GM21619 (cell line): ENCODE measurements around the gene NKX6-1.

Experiments used
- ATAC-seq: cut with Tn5 transposase; IDR thresholded peaks from one replicate; pipeline ENCODE4 v1.9.1; 2021; ENCODE audit not compliant: unreplicated experiment

Gene NKX6-1

DNA sequence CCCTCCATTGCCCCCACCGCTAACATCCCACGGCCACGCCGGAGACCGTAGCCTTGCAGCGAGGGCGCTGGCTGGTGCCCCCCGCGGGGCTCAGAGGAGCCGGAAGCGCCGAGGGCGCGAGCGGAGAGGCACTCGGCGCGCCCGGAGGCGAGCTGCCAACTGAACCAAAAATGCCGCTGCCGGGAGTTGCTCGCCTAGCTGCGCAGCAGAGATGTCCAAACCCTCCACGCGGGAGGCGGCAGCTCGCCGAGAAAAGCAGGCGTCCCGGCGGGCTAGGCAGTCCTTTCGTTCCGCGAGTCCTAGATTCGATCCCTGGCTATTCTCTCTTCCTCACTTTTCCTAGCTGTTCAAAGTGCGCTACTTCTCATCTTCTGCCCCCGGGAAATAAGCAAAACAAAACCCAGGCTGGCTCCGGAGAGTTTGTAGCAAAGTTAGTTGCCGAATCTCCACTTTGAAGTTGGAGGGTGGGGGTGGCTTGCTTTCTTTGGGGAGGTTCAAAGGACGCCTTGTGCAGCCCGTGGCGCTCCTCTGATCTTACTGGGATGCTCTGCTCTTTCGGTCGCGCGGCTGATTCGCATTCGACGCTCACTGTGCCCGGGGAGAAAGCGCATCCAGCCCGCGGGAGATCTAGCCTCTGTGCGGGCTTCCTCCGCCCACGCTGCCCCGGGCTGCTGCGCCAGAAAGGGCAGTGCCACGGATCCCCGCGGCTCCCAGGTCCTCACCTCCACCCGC, 723 bp downstream of the NKX6-1 start:
- ATAC-seq, result no peak

DNA sequence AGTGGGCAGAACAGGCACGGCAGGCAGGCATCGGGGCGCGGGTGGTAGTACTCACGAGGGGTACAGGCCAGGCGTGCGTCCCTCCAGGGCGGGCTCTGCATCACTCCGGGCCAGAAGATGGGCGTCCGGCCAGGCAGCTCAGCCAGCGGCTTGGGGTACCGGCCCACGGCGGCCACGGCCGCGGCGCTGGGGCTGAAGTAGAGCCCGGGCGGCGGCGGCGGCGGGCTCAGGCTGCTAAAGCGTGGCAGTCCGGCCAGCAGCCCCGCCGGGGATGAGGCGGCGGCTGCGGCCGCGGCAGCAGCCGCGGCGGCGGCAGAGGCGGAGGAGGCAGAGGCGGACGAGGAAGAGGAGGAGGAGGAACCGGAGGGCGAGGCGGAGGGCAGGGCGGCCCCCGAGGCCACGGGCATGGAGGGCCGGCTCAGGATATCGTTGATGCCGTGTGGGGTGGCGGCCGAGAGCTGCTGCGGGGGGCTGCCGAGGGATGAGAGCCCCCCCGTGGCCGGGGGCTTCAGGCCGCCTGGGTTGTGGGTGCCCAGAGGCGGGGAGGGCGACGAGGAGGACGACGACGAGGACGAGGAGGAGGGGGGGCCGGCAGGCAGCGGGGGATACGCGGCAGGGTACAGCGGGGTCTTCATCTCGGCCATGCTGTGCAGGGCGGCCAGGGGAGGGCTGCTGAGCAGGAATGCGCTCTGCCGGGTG, 1.4 kb downstream of the NKX6-1 start:
- ATAC-seq, result no peak

GRCh38 chr4:84496706-84497503, 2.2 kb downstream of the NKX6-1 start:
- ATAC-seq, result no peak

- ATAC-seq, result no peak
These were observed 2.8 kb downstream of the NKX6-1 start for GRCh38 chr4:84496331-84496705.

DNA sequence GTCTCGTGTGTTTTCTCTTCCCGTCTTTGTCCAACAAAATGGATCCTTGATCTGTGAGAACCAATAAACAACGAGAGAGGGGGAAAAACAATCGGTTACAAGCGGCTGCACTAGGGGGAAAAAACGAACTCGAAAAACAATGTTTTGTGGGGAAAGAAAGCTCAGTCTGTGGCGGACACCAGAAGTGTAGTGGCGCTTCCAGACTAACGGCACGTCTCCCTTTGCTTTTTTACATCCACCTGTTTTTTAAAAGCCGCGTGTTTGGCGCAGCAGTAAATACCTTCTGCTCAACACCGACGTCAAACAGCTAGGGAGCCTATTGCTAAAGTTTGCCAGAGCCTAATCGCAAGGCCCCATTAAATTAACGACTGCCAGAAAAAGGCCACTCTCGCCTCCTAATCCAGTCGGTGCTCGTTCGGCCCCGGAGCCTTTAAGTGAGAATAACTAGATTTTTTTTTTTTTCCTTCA, 3.3 kb downstream of the NKX6-1 start:
- ATAC-seq, result no peak

DNA sequence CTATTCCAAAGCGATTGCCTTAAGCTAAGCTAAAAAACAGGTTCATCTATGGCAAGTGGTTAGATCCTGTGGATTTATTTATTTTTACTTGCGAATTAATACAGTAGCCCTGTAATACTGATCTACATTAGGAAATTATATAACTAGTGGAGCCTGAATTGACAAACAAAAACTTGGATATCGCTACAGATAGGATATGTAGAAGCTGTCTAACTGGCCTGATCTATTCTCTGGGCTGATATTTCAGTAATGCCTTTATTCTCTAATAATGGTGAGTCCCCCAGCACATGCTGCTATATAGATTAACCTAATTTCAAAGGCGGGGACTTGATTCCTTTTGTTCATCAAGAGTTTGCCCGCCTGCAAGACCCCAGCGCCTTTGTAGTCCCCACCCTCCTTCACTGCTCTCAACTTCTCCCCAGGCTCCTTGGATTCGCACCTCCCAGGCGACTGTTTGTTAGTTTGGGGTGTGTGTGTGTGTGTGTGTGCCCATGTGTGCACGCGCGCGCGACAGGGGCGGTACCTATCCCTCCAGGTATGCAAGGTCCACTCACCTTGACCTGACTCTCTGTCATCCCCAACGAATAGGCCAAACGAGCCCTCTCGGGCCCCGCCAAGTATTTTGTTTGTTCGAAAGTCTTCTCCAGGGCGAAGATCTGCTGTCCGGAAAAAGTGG, 3.8 kb downstream of the NKX6-1 start:
- ATAC-seq, result no peak

- ATAC-seq, result no peak
These were observed 4.6 kb downstream of the NKX6-1 start for GRCh38 chr4:84494531-84494930.

DNA sequence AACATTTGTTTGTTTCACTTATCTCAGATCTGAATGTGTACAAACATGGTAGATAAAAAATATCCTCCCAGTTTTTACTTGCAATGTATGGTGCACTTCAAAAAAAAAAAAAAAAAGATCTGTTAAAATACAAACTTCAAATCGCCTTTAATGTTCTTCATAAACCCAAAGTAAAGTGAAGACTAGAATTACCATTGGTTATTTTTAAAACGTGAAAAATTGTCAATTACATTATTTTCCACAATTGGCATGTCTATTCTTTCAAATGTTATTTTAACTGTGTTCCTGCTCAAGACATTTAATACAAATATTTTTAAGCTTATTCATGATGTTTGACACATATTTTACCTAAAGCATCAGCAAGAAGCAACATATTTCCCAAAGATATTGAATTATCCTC, 5.0 kb downstream of the NKX6-1 start:
- ATAC-seq, result no peak

GRCh38 chr4:84493092-84493850, 5.8 kb downstream of the NKX6-1 start:
- no peak for ATAC-seq

DNA sequence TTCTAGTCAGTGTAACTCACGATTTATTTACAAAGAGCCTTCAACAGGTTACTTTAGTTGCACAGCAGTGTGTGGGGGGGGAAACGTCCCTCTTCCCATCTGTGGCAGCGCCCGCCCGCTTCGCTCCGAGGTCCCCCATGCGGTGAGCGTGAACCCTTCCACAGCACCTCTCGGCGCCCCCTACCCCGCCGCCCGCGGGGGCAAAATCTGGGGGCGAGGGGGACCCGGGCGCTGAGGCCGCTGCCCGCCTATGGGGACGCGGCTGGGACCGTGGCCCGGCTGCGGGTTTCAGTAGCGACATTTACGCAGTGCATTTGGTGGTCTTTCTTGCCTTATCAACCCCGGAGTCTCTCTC, 6.4 kb downstream of the NKX6-1 start:
- no peak for ATAC-seq

DNA sequence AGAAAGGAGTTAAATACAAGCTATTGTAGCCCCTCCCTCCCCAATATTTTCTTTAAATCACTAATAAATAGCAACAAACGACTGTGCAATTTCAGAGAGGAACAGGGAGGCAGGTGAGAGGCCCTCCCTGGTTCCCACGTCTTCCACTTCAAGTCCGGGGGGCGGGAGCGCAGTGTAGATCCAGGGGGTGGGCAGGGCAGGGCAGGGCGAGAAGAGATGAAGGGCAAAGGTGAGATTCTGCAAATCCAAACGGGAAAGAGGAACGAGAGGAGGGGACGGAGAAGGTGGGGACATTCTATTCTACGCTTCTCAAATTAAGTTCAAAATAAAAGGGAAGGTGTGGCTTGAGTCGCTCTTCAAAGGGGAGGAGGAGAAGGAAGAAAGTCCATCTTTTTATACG, 6.8 kb downstream of the NKX6-1 start:
- no peak for ATAC-seq

DNA sequence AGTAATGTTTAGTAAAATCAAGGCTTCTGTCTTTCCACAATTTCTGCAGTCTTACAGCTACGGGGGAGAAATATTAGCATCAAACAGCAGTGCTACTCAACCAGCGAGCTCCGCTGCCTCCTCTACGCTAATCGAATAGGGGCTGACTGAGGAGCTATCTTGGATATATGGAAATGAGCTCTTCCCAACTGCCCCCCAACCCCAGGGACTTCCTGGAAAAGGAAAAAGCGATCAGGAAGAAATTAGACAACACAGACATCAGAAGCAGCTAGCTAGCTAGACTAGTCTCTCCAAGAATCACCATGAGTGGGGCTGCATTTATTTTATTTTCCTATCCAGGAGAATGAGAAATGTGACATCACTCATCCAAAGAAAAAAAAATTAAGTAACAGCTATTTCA, 7.6 kb downstream of the NKX6-1 start:
- ATAC-seq, result no peak

DNA sequence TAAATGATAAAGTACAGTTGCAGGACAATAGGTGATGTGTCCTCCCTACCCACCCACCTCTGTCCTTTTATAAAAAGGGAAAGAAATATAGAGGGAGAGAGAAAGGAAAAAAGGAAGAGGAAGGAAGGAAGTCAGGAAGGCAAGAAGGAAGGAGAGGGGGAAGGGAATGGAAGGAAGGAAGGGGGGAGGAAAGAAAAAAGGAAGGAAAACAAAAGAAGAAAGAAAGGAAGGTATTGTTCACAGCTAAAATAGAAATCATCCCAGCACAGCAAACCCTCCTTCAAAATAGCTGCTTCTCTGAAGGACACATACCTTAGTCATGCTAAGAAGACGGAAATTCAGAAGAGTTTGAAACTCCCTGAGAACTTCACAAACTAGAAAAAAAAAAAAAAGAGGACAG, 8.4 kb downstream of the NKX6-1 start:
- no peak for ATAC-seq

- ATAC-seq, result no peak
These were observed 14.9 kb downstream of the NKX6-1 start for GRCh38 chr4:84484236-84484635.

- ATAC-seq, result no peak
These were observed 15.4 kb downstream of the NKX6-1 start for GRCh38 chr4:84483688-84484087.

DNA sequence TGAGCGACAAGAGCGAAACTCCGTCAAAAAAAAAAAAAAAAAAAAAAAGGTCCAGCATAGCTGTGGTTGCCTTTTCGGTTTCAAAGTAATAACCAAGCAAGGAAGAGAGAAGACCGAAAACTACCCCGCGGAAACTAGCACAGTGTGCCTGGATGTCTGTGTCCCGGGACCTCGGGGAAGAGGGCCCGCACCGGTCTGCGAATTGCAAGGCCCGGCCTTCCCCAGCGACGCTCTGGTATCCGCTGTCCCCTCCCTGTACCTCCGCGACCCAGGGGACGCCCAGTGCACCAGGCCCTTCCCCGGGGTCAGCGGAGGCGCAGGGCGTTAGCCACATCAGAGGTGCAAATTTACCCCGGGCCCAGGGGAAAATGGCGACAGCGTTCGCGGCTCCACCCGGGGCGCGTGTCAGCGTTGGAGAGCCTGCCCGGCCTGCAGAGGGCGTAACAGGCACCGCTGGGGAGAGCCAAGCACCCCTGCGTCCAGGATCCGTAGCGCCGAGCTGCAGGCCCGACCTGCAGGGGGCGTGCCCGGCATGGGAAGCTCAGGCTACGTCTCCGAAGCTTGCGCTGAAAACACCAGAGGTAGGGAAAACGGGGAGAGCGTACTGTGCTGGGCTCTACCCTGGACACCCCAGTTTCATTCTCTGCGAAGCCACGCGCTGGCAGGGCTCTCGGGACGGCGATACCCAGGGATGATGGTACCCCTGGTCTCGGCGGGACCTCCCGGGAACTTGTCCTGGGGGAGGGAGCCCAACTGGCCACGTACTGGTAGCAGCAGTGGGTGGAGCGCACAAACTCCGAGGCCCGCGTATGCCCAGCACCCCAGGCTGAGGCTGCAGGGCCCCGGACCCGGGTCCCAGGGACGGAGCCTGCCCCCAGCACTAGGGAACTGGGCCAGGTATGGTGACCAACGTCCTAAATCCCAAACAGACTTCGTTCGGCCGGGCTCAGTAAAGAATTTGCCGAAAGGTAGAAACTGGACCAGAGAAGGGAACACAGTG, 16.2 kb downstream of the NKX6-1 start:
- ATAC-seq, result no peak

- ATAC-seq, result no peak
These were observed 17.2 kb downstream of the NKX6-1 start for GRCh38 chr4:84481860-84482245.

- ATAC-seq, result no peak
These were observed 17.8 kb downstream of the NKX6-1 start for GRCh38 chr4:84481077-84481859.

- no peak for ATAC-seq
These were observed 19.0 kb downstream of the NKX6-1 start for GRCh38 chr4:84480082-84480481.
